ENCODE data around the gene PHOSPHO2. TPM values are rescaled to one million over a fixed set of nuclear protein-coding genes. Genes with fewer than 3 reads are reported as not detected.

The PHOSPHO2 gene
- polyA plus RNA-seq, 1 donor: 18.1 TPM

DNA sequence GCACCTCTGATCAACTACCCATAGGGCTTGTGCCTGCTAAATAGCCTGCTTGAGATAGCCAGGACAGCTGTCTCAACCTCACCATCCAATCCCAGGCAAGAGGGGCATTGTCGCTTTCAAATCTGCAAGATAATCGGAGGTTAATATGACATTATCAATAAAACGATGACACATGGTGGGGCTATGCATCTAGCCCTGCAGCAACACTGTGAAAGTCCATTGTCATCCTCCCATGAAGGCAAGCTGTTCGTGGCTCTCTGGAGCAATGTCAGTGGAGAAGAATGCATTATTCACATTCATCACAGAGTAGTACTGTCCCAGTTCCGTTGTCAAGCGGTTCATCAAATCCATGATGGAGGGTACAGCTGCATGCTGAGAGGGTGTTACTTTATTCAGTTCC is 20.4 kb downstream of the PHOSPHO2 start:
- peaks cover 73% of the 10 kb centered on the region for H3K4me1 ChIP-seq (ENCODE audit: control insufficient read depth, insufficient read depth, low read length)
- WGBS (ENCODE audit: insufficient coverage, low lambda C conversion rate): no CpG with 5 or more reads among the region's 6 CpGs
- DNase-seq: no peak

DNA sequence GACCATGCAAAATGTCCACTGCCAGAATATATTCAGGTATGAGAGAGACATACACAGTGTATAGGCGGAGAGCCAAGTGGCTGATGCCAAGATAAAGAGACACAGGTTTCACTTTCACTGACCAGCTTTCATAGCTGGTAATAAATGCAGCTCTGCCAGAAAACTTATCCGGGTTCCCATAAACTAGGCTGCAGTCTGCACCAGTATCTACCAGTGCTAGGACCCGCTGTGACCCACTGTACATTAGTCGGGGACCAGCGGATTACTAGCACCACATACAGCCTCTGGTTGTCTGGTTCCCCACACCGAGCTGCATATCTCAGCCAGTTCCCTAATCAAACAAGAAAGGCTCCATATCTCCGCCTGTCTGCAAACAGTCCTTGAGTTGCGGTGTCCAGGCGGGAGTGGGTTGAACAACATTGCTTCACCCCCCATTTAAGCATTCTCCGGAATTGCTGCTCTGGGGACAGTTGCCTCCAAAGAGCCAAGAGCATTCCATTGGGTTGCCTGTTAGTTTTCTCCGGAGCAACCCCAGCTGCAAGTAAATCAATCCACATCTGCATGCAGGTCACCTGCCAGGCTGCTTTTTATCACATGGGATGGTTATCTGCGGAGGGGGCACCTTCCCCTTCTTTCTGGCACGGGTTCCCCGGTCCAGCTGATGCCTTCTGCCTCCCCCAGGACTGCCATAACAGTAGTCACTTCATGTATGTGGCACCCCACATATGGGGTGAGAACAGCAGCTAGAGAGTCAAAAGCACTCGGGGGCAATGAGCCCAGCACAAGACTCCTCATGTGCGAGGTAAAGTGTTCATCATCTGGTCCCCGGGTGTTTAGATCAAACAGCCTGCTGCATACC is 21.3 kb downstream of the PHOSPHO2 start:
- no peaks in the 10 kb centered on the region for H3K27me3 ChIP-seq (ENCODE audit: control insufficient read depth, insufficient read depth, low read length)

More for the DNA sequence above, 20.4 kb downstream of the PHOSPHO2 start:
- H3K4me3 ChIP-seq (ENCODE audit: low read length): peak overlapping the region; percentile 13
- H3K27me3 ChIP-seq (ENCODE audit: control insufficient read depth, insufficient read depth, low read length): no peaks in the 10 kb centered on the region
- H3K36me3 ChIP-seq (ENCODE audit: control insufficient read depth, insufficient read depth, low read length): no peaks in the 10 kb centered on the region
- peak overlapping the region; percentile 11 for H3K27ac ChIP-seq (ENCODE audit: low read length)
- no peaks in the 10 kb centered on the region for H3K9me3 ChIP-seq (ENCODE audit: control insufficient read depth, low read depth, low read length)

GRCh38 chr2:169716238-169716886 is 22.1 kb downstream of the PHOSPHO2 start:
- H3K27ac ChIP-seq (ENCODE audit: low read length): peak overlapping the region; percentile 54
- WGBS (ENCODE audit: insufficient coverage, low lambda C conversion rate): no CpG with 5 or more reads among the region's 12 CpGs
- no peaks in the 10 kb centered on the region for H3K9me3 ChIP-seq (ENCODE audit: control insufficient read depth, low read depth, low read length)
- H3K4me1 ChIP-seq (ENCODE audit: control insufficient read depth, insufficient read depth, low read length): peaks cover 58% of the 10 kb centered on the region
- no peaks in the 10 kb centered on the region for H3K36me3 ChIP-seq (ENCODE audit: control insufficient read depth, insufficient read depth, low read length)
- peak overlapping the region; percentile 19 for H3K4me3 ChIP-seq (ENCODE audit: low read length)
- DNase-seq: peak; percentile 54 to 68
- H3K27me3 ChIP-seq (ENCODE audit: control insufficient read depth, insufficient read depth, low read length): no peaks in the 10 kb centered on the region

More for the DNA sequence above, 21.3 kb downstream of the PHOSPHO2 start:
- WGBS (ENCODE audit: insufficient coverage, low lambda C conversion rate): no CpG with 5 or more reads among the region's 17 CpGs
- H3K36me3 ChIP-seq (ENCODE audit: control insufficient read depth, insufficient read depth, low read length): no peaks in the 10 kb centered on the region
- H3K27ac ChIP-seq (ENCODE audit: low read length): peak overlapping the region; percentile 46
- peak overlapping the region; percentile 19 for H3K4me3 ChIP-seq (ENCODE audit: low read length)
- no peaks in the 10 kb centered on the region for H3K9me3 ChIP-seq (ENCODE audit: control insufficient read depth, low read depth, low read length)
- DNase-seq: peak; percentile 44 to 79
- peaks cover 64% of the 10 kb centered on the region for H3K4me1 ChIP-seq (ENCODE audit: control insufficient read depth, insufficient read depth, low read length)

- H3K4me3 ChIP-seq (ENCODE audit: low read length): no peak overlapping the region
- H3K4me1 ChIP-seq (ENCODE audit: control insufficient read depth, insufficient read depth, low read length): peaks cover 50% of the 10 kb centered on the region
- H3K9me3 ChIP-seq (ENCODE audit: control insufficient read depth, low read depth, low read length): no peaks in the 10 kb centered on the region
- no peaks in the 10 kb centered on the region for H3K27me3 ChIP-seq (ENCODE audit: control insufficient read depth, insufficient read depth, low read length)
- no CpG with 5 or more reads among the region's 12 CpGs for WGBS (ENCODE audit: insufficient coverage, low lambda C conversion rate)
- DNase-seq: peak; percentile 40 to 79
- peak overlapping the region; percentile 54 for H3K27ac ChIP-seq (ENCODE audit: low read length)
- H3K36me3 ChIP-seq (ENCODE audit: control insufficient read depth, insufficient read depth, low read length): no peaks in the 10 kb centered on the region
These were observed 22.8 kb downstream of the PHOSPHO2 start for GRCh38 chr2:169716938-169717690.

- no peak for DNase-seq
- H3K9me3 ChIP-seq (ENCODE audit: control insufficient read depth, low read depth, low read length): no peaks in the 10 kb centered on the region
- H3K27me3 ChIP-seq (ENCODE audit: control insufficient read depth, insufficient read depth, low read length): no peaks in the 10 kb centered on the region
- peaks cover 45% of the 10 kb centered on the region for H3K4me1 ChIP-seq (ENCODE audit: control insufficient read depth, insufficient read depth, low read length)
- no CpG with 5 or more reads among the region's 4 CpGs for WGBS (ENCODE audit: insufficient coverage, low lambda C conversion rate)
- no peaks in the 10 kb centered on the region for H3K36me3 ChIP-seq (ENCODE audit: control insufficient read depth, insufficient read depth, low read length)
- H3K27ac ChIP-seq (ENCODE audit: low read length): peak overlapping the region; percentile 9
- H3K4me3 ChIP-seq (ENCODE audit: low read length): no peak overlapping the region
These were observed 23.4 kb downstream of the PHOSPHO2 start for GRCh38 chr2:169717691-169718063.

DNA sequence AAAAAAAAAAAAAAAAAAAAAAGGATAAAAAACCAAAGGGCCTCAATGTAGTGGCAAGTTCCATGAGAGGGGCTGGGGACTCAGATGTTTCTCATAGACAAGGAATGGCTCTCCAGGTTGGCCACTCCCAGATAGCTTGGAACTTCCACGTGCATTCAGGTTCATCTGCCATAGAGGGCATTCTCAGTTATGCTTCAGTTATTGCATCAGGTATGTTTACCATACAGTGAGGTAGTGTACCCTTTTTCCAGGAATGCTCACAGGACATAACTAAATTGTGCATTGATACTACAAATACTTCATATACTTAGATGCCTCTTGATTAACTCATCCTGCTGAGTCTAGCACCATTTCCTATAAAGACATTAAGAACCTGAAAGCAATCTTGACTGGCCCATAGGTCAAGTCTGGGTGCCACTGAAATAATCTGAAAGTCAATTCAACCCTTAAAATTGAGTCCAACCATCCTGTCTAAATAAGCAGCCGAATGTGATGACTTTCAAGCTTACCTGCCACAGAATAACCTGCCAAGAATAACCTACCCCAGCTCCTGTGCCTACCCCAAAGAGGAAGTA is 24.7 kb downstream of the PHOSPHO2 start:
- no peak overlapping the region for H3K4me3 ChIP-seq (ENCODE audit: low read length)
- no CpG with 5 or more reads among the region's 2 CpGs for WGBS (ENCODE audit: insufficient coverage, low lambda C conversion rate)

DNA sequence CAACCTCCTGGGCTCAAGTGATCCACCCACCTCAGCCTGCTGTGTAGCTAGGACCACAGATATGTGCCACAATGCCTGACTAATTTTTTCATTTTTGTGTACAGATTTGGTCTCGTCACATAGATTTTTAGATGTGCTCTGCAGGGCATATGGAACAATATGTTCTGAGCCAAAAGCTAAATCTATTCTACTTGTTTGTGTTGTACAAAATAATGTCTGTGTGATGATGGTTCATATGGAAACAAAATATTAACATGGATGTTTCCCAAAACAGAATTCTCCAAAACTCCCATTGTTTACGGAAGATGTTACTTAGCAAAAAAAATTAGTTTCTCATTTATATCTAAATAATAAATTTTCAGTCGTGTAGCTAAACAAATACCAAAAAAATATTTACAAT is 26.7 kb downstream of the PHOSPHO2 start:
- Histone ChIP-seq H3K4me3 (ENCODE audit: low read length) (no peak overlapping the region), H3K27me3 (ENCODE audit: control insufficient read depth, insufficient read depth, low read length) (no peaks in the 10 kb centered on the region), H3K4me1 (ENCODE audit: control insufficient read depth, insufficient read depth, low read length) (peaks cover 15% of the 10 kb centered on the region), H3K9me3 (ENCODE audit: control insufficient read depth, low read depth, low read length) (no peaks in the 10 kb centered on the region), H3K36me3 (ENCODE audit: control insufficient read depth, insufficient read depth, low read length) (no peaks in the 10 kb centered on the region), H3K27ac (ENCODE audit: low read length) (no peak overlapping the region)
- 100% methylated on average over 2 of the region's 3 CpGs for WGBS (ENCODE audit: insufficient coverage, low lambda C conversion rate)
- DNase-seq: peak in 1 of 2 donors; percentile 23

More for the DNA sequence above, 24.7 kb downstream of the PHOSPHO2 start:
- peaks cover 33% of the 10 kb centered on the region for H3K4me1 ChIP-seq (ENCODE audit: control insufficient read depth, insufficient read depth, low read length)
- H3K9me3 ChIP-seq (ENCODE audit: control insufficient read depth, low read depth, low read length): no peaks in the 10 kb centered on the region
- no peaks in the 10 kb centered on the region for H3K27me3 ChIP-seq (ENCODE audit: control insufficient read depth, insufficient read depth, low read length)
- H3K27ac ChIP-seq (ENCODE audit: low read length): no peak overlapping the region
- H3K36me3 ChIP-seq (ENCODE audit: control insufficient read depth, insufficient read depth, low read length): no peaks in the 10 kb centered on the region
- no peak for DNase-seq

GRCh38 chr2:169727065-169727464 is 32.8 kb downstream of the PHOSPHO2 start:
- no peak overlapping the region for H3K27ac ChIP-seq (ENCODE audit: low read length)
- WGBS (ENCODE audit: insufficient coverage, low lambda C conversion rate): 100% methylated on average over 1 of the region's 5 CpGs
- H3K4me3 ChIP-seq (ENCODE audit: low read length): no peak overlapping the region
- no peak for DNase-seq
- no peaks in the 10 kb centered on the region for H3K9me3 ChIP-seq (ENCODE audit: control insufficient read depth, low read depth, low read length)
- no peaks in the 10 kb centered on the region for H3K36me3 ChIP-seq (ENCODE audit: control insufficient read depth, insufficient read depth, low read length)
- no peaks in the 10 kb centered on the region for H3K4me1 ChIP-seq (ENCODE audit: control insufficient read depth, insufficient read depth, low read length)
- no peaks in the 10 kb centered on the region for H3K27me3 ChIP-seq (ENCODE audit: control insufficient read depth, insufficient read depth, low read length)

DNA sequence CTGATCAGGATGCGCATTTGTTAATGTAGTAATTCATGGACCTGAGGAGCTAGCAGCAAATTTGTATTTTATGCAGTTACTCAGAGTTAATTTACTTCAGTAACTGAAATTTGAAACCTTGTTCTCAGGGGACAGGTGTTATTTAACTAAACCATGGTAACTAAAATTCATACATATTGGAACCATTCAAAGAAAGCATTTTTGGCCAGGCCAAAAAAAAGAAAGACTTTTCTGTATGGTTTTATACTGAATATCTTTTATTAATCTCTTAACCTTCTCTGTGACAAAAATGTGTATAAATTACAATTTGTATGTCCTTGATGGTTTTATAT is 35.0 kb downstream of the PHOSPHO2 start:
- H3K9me3 ChIP-seq (ENCODE audit: control insufficient read depth, low read depth, low read length): no peaks in the 10 kb centered on the region
- DNase-seq: no peak
- no peak overlapping the region for H3K27ac ChIP-seq (ENCODE audit: low read length)
- H3K4me3 ChIP-seq (ENCODE audit: low read length): no peak overlapping the region
- H3K27me3 ChIP-seq (ENCODE audit: control insufficient read depth, insufficient read depth, low read length): no peaks in the 10 kb centered on the region
- 100% methylated on average over 1 of the region's 1 CpG for WGBS (ENCODE audit: insufficient coverage, low lambda C conversion rate)
- H3K36me3 ChIP-seq (ENCODE audit: control insufficient read depth, insufficient read depth, low read length): no peaks in the 10 kb centered on the region
- H3K4me1 ChIP-seq (ENCODE audit: control insufficient read depth, insufficient read depth, low read length): no peaks in the 10 kb centered on the region

DNA sequence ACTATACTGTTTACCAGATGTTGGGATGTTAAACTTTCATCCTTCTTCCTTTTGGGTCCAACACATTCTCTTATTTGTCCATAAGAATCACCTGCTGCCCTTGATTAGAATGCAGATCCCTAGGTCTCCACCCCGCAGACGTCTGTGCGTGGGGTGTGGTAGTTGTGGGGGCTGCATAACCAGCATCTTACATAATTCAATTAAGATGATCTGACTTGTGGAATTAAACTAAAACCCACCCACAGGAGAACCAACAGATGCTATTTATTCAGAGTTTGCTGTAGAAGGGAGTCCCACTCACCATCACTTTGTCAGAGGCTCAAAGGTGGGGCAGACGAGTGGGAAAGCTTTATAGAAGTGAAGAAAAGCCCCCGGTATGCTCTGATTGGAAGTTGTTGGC is 37.8 kb downstream of the PHOSPHO2 start:
- no CpG with 5 or more reads among the region's 5 CpGs for WGBS (ENCODE audit: insufficient coverage, low lambda C conversion rate)

More for the DNA sequence above, 37.8 kb downstream of the PHOSPHO2 start:
- no peak for DNase-seq
- Histone ChIP-seq H3K27ac (ENCODE audit: low read length) (no peak overlapping the region), H3K36me3 (ENCODE audit: control insufficient read depth, insufficient read depth, low read length) (no peaks in the 10 kb centered on the region), H3K9me3 (ENCODE audit: control insufficient read depth, low read depth, low read length) (no peaks in the 10 kb centered on the region), H3K4me1 (ENCODE audit: control insufficient read depth, insufficient read depth, low read length) (peaks cover 13% of the 10 kb centered on the region), H3K27me3 (ENCODE audit: control insufficient read depth, insufficient read depth, low read length) (no peaks in the 10 kb centered on the region), H3K4me3 (ENCODE audit: low read length) (no peak overlapping the region)
